Liver (tissue), 9 donors: Measurements from ENCODE around the gene CCL16. TPM values are rescaled to one million over a fixed set of nuclear protein-coding genes. Genes with fewer than 3 reads are reported as not detected.
A peak's percentile ranks its signal among the peaks of the same experiment; 100 is the strongest.

Experiments
- DNase-seq: peaks from one replicate; pipeline ENCODE4 v3.0.0-alpha.2; 2017; ENCODE audit warnings: low spot score
- H3K27ac ChIP-seq, 2 donors: one replicate each; pipeline ENCODE4 v1.7.0; 2013; ENCODE audit warnings: inconsistent platforms in 2 of 2, low read length in 2 of 2, control low read depth in 1 of 2, low read depth in 1 of 2, mild to moderate bottlenecking in 1 of 2
- H3K27me3 ChIP-seq, 4 donors: one replicate each; pipeline versions ENCODE4 v1.6.1 to v1.7.0; 2013; ENCODE audit warnings: low read length in 3 of 4, inconsistent platforms in 1 of 4, mild to moderate bottlenecking in 1 of 4, moderate library complexity in 1 of 4; ENCODE audit not compliant: control insufficient read depth in 4 of 4, insufficient read depth in 4 of 4
- H3K36me3 ChIP-seq, 4 donors: one replicate each; pipeline versions ENCODE4 v1.6.1 to v1.7.0; 2013; ENCODE audit warnings: low read length in 3 of 4, mild to moderate bottlenecking in 3 of 4, low read depth in 1 of 4, moderate library complexity in 1 of 4; ENCODE audit not compliant: control insufficient read depth in 4 of 4, insufficient read depth in 3 of 4
- H3K4me1 ChIP-seq, 4 donors: one replicate each; pipeline versions ENCODE4 v1.6.1 to v1.7.0; 2013; ENCODE audit warnings: low read length in 3 of 4, mild to moderate bottlenecking in 3 of 4, moderate library complexity in 1 of 4; ENCODE audit not compliant: control insufficient read depth in 4 of 4, insufficient read depth in 4 of 4
- H3K4me3 ChIP-seq, 3 donors: one replicate each; pipeline versions ENCODE4 v1.6.1 to v1.7.0; 2013; ENCODE audit warnings: low read length in 3 of 3, control low read depth in 1 of 3, low read depth in 1 of 3, mild to moderate bottlenecking in 1 of 3
- H3K9ac ChIP-seq, 2 donors: one replicate each; pipeline ENCODE4 v1.7.0; 2013; ENCODE audit warnings: low read length in 2 of 2, mild to moderate bottlenecking in 2 of 2, moderate library complexity in 2 of 2, control low read depth in 1 of 2, low read depth in 1 of 2
- H3K9me3 ChIP-seq, 4 donors: one replicate each; pipeline versions ENCODE4 v1.6.1 to v1.7.0; 2013; ENCODE audit warnings: low read length in 3 of 4; ENCODE audit not compliant: control insufficient read depth in 4 of 4
- ATF3 ChIP-seq: IDR thresholded peaks from 2 replicates; pipeline ENCODE4 v1.6.1; 2016; ENCODE audit warnings: antibody characterized with exemption
- CTCF ChIP-seq: fragments of 150-350 bp; IDR thresholded peaks from 2 replicates; pipeline ENCODE4 v1.5.1; 2017; ENCODE audit warnings: improper control_type of control experiment, low read depth, low read length; ENCODE audit not compliant: missing input control
- EGR1 ChIP-seq, 2 donors: IDR thresholded peaks; 2 replicates each; pipeline ENCODE4 v1.6.1; 2016 to 2018; ENCODE audit warnings: antibody characterized with exemption in 2 of 2, low read depth in 2 of 2
- FOXA1 ChIP-seq: IDR thresholded peaks from 2 replicates; pipeline ENCODE4 v1.6.1; 2016; ENCODE audit warnings: antibody characterized with exemption
- FOXA2 ChIP-seq: IDR thresholded peaks from 2 replicates; pipeline ENCODE4 v1.6.1; 2016; ENCODE audit warnings: antibody characterized with exemption
- GABPA ChIP-seq, 2 donors: IDR thresholded peaks in 1 of 2; conservative IDR thresholded peaks in 1 of 2; 2 replicates each; pipeline ENCODE4 v1.6.1; 2016; ENCODE audit warnings: antibody characterized with exemption in 2 of 2, mild to moderate bottlenecking in 1 of 2, moderate library complexity in 1 of 2
- HNF4A ChIP-seq, 2 donors: conservative IDR thresholded peaks; 2 replicates each; pipeline ENCODE4 v1.6.1; 2016; ENCODE audit warnings: antibody characterized with exemption in 2 of 2, mild to moderate bottlenecking in 2 of 2
- HNF4G ChIP-seq: IDR thresholded peaks from 2 replicates; pipeline ENCODE4 v1.6.1; 2016; ENCODE audit warnings: antibody characterized with exemption
- JUND ChIP-seq, 2 donors: IDR thresholded peaks; 2 replicates each; pipeline ENCODE4 v1.6.1; 2016; ENCODE audit warnings: antibody characterized with exemption in 2 of 2
- MAX ChIP-seq: IDR thresholded peaks from 2 replicates; pipeline ENCODE4 v1.6.1; 2016; ENCODE audit warnings: antibody characterized with exemption
- NR2F2 ChIP-seq: IDR thresholded peaks from 2 replicates; pipeline ENCODE4 v1.6.1; 2016; ENCODE audit warnings: antibody characterized with exemption
- RAD21 ChIP-seq, 2 donors: IDR thresholded peaks; 2 replicates each; pipeline ENCODE4 v1.6.1; 2016; ENCODE audit warnings: antibody characterized with exemption in 2 of 2, mild to moderate bottlenecking in 2 of 2
- REST ChIP-seq: IDR thresholded peaks from 2 replicates; pipeline ENCODE4 v1.6.1; 2016; ENCODE audit warnings: antibody characterized with exemption, mild to moderate bottlenecking
- RXRA ChIP-seq, 2 donors: IDR thresholded peaks; 2 replicates each; pipeline ENCODE4 v1.6.1; 2017 to 2018; ENCODE audit warnings: antibody characterized with exemption in 2 of 2, mild to moderate bottlenecking in 1 of 2
- SP1 ChIP-seq: IDR thresholded peaks from 2 replicates; pipeline ENCODE4 v1.6.1; 2018; ENCODE audit warnings: antibody characterized with exemption, mild to moderate bottlenecking
- TAF1 ChIP-seq: conservative IDR thresholded peaks from 2 replicates; pipeline ENCODE4 v1.6.1; 2016; ENCODE audit warnings: antibody characterized with exemption, mild to moderate bottlenecking
- YY1 ChIP-seq: IDR thresholded peaks from 2 replicates; pipeline ENCODE4 v1.6.1; 2016; ENCODE audit warnings: antibody characterized with exemption, mild to moderate bottlenecking
- ZBTB33 ChIP-seq: IDR thresholded peaks from 2 replicates; pipeline ENCODE4 v1.6.1; 2016; ENCODE audit warnings: antibody characterized with exemption
- WGBS: extraction: QIAGEN DNeasy Blood & Tissue Kit; methylation state at CpG from one replicate; pipeline ENCODE4 v1.1.7; 2013; 5-methylcytosine and 5-hydroxymethylcytosine counted together
- polyA plus RNA-seq, 2 donors: library from polyadenylated mRNA; stranded (reverse) in 1 of 2; unstranded in 1 of 2; fragments of 200-250 nt in 1 of 2; fragments of >200 nt in 1 of 2; fragmentation: Nextera tagmentation in 1 of 2; extraction: Ambion mirVana in 1 of 2; gene quantifications; one replicate each; pipeline versions ENCODE4 v1.2.1 to v1.2.3, GENCODE V29; 2013 to 2015
- total RNA-seq, 2 donors: library from RNA; depleted of rRNA; stranded (reverse); fragments of >200 nt; gene quantifications; one replicate each; pipeline ENCODE4 v1.2.3, GENCODE V29; 2014
- donor health status: healthy.
- donor health status: healthy.
- donor health status: healthy.
- donor health status: healthy.
- donor health status: healthy.

CCL16 gene
- total and polyA plus RNA-seq, 4 donors = 0.65 to 22.3 (median 14.9) TPM

- H3K9ac ChIP-seq = peak overlapping the region in 1 of 2 donors; percentile 29
- no peak overlapping the region for H3K4me3 ChIP-seq
- no peaks in the 10 kb centered on the region for H3K27me3 ChIP-seq
- TF ChIP-seq FOXA2 = no peak
- no peak for TF ChIP-seq JUND (IDR thresholded peaks at IDR 0.05)
- TF ChIP-seq CTCF = no peak
- TF ChIP-seq RAD21 (IDR thresholded peaks at IDR 0.05) = no peak
- TF ChIP-seq YY1 = no peak
- TF ChIP-seq EGR1 (IDR thresholded peaks at IDR 0.05; ENCODE audit: low read depth in 2 of 2) = no peak
- no peak for TF ChIP-seq FOXA1
- TF ChIP-seq MAX = no peak
- no peak for TF ChIP-seq RXRA (IDR thresholded peaks at IDR 0.05)
- TF ChIP-seq HNF4G = no peak
- TF ChIP-seq GABPA (IDR thresholded peaks at IDR 0.05 in 1 of 2, conservative IDR thresholded peaks at IDR 0.05 in 1 of 2) = no peak
- WGBS = 43% methylated on average over 4 of the region's 4 CpGs
- H3K36me3 ChIP-seq = peaks cover 0 to 3% (median 2%) of the 10 kb centered on the region in 4 donors
- H3K4me1 ChIP-seq = peaks cover 11 to 77% (median 67%) of the 10 kb centered on the region in 4 donors
- H3K9me3 ChIP-seq = no peaks in the 10 kb centered on the region
- no peak for DNase-seq
- H3K27ac ChIP-seq = peak overlapping the region; percentile 87 to 91
Measured at GRCh38 chr17:35972945-35973332, 8.4 kb downstream of the CCL16 start.

GRCh38 chr17:35972535-35972934 lies 8.8 kb downstream of the CCL16 start:
- H3K9me3 ChIP-seq = no peaks in the 10 kb centered on the region
- DNase-seq = no peak
- H3K4me3 ChIP-seq = no peak overlapping the region
- 72% methylated on average over 6 of the region's 6 CpGs for WGBS
- peaks cover 0 to 3% (median under 1%) of the 10 kb centered on the region in 4 donors for H3K36me3 ChIP-seq
- peak overlapping the region; percentile 87 to 91 for H3K27ac ChIP-seq
- H3K4me1 ChIP-seq = peaks cover 11 to 73% (median 64%) of the 10 kb centered on the region in 4 donors
- peak overlapping the region in 1 of 2 donors; percentile 29 for H3K9ac ChIP-seq
- TF ChIP-seq YY1 (no peak), HNF4G (no peak), GABPA (IDR thresholded peaks at IDR 0.05 in 1 of 2, conservative IDR thresholded peaks at IDR 0.05 in 1 of 2) (no peak), FOXA2 (no peak), HNF4A (conservative IDR thresholded peaks at IDR 0.05) (no peak), TAF1 (no peak), RAD21 (IDR thresholded peaks at IDR 0.05) (no peak), NR2F2 (no peak), RXRA (IDR thresholded peaks at IDR 0.05) (no peak), ATF3 (no peak), CTCF (no peak), EGR1 (IDR thresholded peaks at IDR 0.05; ENCODE audit: low read depth in 2 of 2) (no peak), SP1 (no peak), JUND (IDR thresholded peaks at IDR 0.05) (no peak), MAX (no peak), REST (no peak), ZBTB33 (no peak), FOXA1 (no peak)
- no peaks in the 10 kb centered on the region for H3K27me3 ChIP-seq
